Measurements from ENCODE around the gene LMOD2. TPM values are rescaled to one million over a fixed set of nuclear protein-coding genes. Genes with fewer than 3 reads are reported as not detected.

Gene LMOD2
- total and polyA plus RNA-seq, 9 of the 15 experiments (the other 6 are each of a cell fraction or from before 2014, with no cell fraction given) = 0.04 TPM; not detected in 8

GRCh38 chr7:123643495-123644441 lies 11.9 kb upstream of the LMOD2 start (continued):
- TF ChIP-seq THRB (CRISPR knock-in tag; conservative IDR thresholded peaks at IDR 0.05) (no peak), ZKSCAN8 (CRISPR knock-in tag; IDR thresholded peaks at IDR 0.05) (peak; percentile 50; the same call in 1 of the 2 replicates), COPS2 (conservative IDR thresholded peaks at IDR 0.05) (no peak), SMARCE1 (IDR thresholded peaks at IDR 0.05) (peak; percentile 58; the same call in 1 of the 2 replicates), ZZZ3 (IDR thresholded peaks at IDR 0.05) (no peak), ARID2 (IDR thresholded peaks at IDR 0.05) (no peak), CTBP1 (IDR thresholded peaks at IDR 0.05; ENCODE audit: borderline replicate concordance) (peak; percentile 62; the same call in 1 of the 2 replicates), ARID3B (CRISPR knock-in tag; IDR thresholded peaks at IDR 0.05; ENCODE audit: borderline replicate concordance) (no peak), ZNF133 (CRISPR knock-in tag; IDR thresholded peaks at IDR 0.05) (no peak), GATAD2B (IDR thresholded peaks at IDR 0.05; ENCODE audit: borderline replicate concordance) (no peak), ELF4 (CRISPR knock-in tag; IDR thresholded peaks at IDR 0.05) (no peak), TEAD4 (IDR thresholded peaks at IDR 0.05; ENCODE audit: low read length) (peak; percentile 30; the same call in 1 of the 2 replicates), TEAD4 (CRISPR knock-in tag; IDR thresholded peaks at IDR 0.05; ENCODE audit: borderline replicate concordance) (no peak), ZNF589 (CRISPR knock-in tag; IDR thresholded peaks at IDR 0.05; ENCODE audit: low read depth) (peak; percentile 93), MEIS2 (IDR thresholded peaks at IDR 0.05; ENCODE audit: partially characterized antibody) (peak; percentile 99), ZNF592 (IDR thresholded peaks at IDR 0.05) (no peak), FOXJ2 (tag; IDR thresholded peaks at IDR 0.05) (peak; percentile 82; the same call in 1 of the 2 replicates), ATF1 (CRISPR knock-in tag; IDR thresholded peaks at IDR 0.05) (no peak), ATF1 (tag; IDR thresholded peaks at IDR 0.05) (peak; percentile 43)
- TF ChIP-seq, protein P1, sequence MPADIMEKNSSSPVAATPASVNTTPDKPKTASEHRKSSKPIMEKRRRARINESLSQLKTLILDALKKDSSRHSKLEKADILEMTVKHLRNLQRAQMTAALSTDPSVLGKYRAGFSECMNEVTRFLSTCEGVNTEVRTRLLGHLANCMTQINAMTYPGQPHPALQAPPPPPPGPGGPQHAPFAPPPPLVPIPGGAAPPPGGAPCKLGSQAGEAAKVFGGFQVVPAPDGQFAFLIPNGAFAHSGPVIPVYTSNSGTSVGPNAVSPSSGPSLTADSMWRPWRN (IDR thresholded peaks at IDR 0.05; ENCODE audit: low read depth) = no peak
